Superior temporal gyrus (tissue), 1 donor: ENCODE results near the gene DYNLL1.
"Not testable (repeated sequence)": the region's sequence is repeated elsewhere in the genome, so short reads cannot be mapped to it uniquely, and the experiment has no call there.

Experiments used
- DNase-seq: peaks from one replicate; pipeline ENCODE4 v3.0.0-alpha.2; 2016; ENCODE audit errors: extremely low spot score

Gene DYNLL1

GRCh38 chr12:120495731-120496412, at the start of gene DYNLL1:
Gene DYNLL1, plus strand, starts transcription at chr12:120496113. Its CDS starts 309 bp downstream, at chr12:120496422.
- peak; percentile 95 for DNase-seq

DNA sequence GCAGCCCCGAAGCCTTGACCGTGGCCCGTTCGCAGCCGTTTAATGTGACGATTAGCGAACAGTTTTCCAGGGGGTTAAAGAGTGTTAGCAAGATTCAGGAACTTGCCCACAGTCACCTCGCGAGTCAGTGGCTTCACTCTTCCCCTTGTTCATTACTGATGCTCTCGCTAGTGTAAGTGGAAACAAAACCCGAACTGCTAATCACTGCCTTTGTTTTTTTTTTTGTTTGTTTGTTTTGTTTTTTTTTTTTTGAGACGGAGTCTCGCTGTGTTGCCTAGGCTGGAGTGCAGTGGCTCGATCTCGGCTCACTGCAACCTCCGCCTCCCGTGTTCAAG, 49.1 kb upstream of the DYNLL1 start:
- not testable (repeated sequence) for DNase-seq

- no peak for DNase-seq
These were observed 47.9 kb upstream of the DYNLL1 start for GRCh38 chr12:120447992-120448391.

- not testable (repeated sequence) for DNase-seq
These were observed 43.4 kb upstream of the DYNLL1 start for GRCh38 chr12:120452524-120452923.

- DNase-seq: no peak
These were observed 42.7 kb upstream of the DYNLL1 start for GRCh38 chr12:120453060-120453750.

DNA sequence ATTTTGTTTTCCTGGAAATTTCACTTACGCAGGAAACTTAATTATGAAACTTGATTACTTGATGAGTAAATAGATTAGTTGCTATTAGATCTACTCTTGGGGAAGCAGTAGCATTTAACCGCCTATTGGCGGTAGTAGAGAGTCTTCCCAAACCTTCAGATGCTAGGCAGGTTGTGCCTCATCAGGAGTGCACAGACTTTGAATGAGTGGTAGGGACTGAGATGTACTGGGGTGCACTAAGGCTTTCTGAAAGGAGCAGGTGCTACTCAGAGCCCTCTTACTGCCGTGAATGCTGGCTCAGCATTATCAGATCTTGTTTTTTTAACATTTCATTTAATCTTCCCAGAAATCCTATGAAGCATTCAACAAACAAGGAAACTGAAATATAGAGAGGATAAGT, 41.9 kb upstream of the DYNLL1 start:
- no peak for DNase-seq

DNA sequence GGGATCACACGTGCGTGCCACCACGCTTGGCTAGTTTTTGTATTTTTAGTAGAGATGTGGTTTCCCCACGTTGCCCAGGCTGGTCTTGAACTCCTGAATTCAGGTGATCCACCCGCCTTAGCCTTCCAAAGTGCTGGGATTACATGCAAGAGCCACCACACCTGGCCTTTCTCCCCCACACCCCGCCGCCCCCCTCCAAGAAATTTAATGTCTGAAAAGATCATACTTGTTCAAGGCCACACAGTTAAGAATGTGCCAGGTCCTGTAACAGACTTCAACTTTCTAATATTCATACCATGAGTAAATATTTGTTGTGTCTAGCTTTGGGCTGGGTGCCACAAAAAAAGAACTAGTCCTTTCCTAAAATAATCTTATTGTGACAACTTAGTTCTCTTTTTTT, 40.6 kb upstream of the DYNLL1 start:
- no peak for DNase-seq

- DNase-seq: no peak
These were observed 38.8 kb upstream of the DYNLL1 start for GRCh38 chr12:120457133-120457532.

- DNase-seq: no peak
These were observed 35.8 kb upstream of the DYNLL1 start for GRCh38 chr12:120460157-120460556.

DNA sequence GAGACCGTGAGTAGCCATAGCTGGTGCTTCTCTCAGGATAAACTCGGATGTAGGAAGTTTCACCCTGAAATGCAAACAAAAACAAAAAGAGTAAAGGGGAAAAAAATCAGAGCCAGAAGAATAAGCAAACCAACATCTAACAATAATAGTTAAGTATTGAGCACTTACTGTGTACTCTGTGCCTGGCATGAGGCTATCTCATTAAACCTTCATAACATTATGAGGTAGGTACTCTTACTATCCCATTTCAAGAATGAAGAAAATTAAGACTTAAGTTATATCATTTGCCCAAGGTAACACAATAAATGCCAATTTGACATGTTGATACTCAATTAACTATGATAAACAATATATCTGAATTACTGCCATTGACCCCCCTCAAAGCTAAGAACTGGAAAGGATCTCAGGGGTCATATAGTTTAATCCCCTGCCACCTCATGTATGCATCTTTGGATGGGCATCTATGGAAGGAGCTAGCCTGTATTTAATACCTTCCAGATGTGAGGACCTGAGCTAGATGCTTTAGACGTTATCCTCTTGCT, 33.7 kb upstream of the DYNLL1 start:
- no peak for DNase-seq

- no peak for DNase-seq
These were observed 32.2 kb upstream of the DYNLL1 start for GRCh38 chr12:120463712-120464111.

- DNase-seq: no peak
These were observed 30.2 kb upstream of the DYNLL1 start for GRCh38 chr12:120465756-120466155.

DNA sequence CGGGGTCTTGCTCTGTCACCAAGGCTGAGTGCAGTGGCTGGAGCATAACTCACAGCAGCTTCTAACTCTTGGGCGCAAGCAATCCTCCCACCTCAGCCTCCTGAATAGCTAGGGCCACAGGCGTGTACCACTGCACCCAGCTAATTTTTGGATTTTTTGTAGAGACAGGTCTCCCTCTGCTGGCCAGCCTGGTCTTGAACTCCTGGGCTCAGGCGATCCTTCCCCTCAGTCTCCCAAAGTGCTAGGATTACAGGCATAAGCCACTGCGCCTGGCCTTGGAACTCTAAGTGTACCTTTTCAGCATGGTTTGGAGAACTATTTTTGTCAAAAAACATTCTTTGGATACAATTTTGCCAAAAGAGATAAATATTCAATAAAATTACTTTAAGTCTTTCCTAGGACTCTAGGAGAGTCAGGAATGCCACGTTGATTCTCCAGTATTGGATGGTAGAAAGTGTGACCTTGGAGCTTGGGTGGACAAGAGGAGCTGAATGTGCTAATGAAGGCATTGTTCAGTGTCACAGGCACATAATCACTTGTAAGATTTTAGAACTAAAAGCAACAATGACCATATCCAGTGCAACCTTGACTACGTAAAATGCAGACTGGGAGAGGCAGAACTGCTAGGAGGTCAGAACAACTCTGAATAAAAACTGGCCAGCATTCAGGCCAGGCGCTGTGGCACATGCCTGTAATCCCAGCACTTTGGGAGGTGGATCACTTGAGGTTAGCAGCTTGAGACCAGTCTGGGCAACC, 29.2 kb upstream of the DYNLL1 start:
- no peak for DNase-seq

DNA sequence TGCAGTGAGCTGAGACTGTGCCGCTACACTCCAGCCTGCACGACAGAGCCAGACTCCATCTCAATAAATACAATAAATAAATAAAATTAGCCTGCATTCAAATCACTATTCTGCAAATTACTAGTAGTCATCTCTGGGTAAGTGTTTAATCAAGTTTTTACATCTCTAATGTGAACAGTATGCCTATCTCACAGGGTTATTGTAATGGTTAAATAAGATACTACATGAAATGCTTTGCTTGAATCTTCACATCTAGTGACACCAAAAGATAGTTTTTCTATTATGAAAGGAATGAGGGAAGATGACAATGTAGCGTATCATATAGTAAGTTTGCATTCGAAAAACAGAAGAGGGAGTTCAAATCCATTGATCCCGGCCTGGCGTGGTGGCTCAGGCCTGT, 28.5 kb upstream of the DYNLL1 start:
- DNase-seq: no peak

- DNase-seq: no peak
These were observed 27.5 kb upstream of the DYNLL1 start for GRCh38 chr12:120468325-120468820.

GRCh38 chr12:120468821-120469449, 27.0 kb upstream of the DYNLL1 start:
- no peak for DNase-seq

GRCh38 chr12:120469450-120470149, 26.3 kb upstream of the DYNLL1 start, which contains the start of gene SRSF9:
Gene SRSF9, minus strand, starts transcription at chr12:120469748. Its CDS starts 139 bp downstream, at chr12:120469609.
- DNase-seq: peak; percentile 99

GRCh38 chr12:120470150-120470784, 25.6 kb upstream of the DYNLL1 start:
- no peak for DNase-seq

DNA sequence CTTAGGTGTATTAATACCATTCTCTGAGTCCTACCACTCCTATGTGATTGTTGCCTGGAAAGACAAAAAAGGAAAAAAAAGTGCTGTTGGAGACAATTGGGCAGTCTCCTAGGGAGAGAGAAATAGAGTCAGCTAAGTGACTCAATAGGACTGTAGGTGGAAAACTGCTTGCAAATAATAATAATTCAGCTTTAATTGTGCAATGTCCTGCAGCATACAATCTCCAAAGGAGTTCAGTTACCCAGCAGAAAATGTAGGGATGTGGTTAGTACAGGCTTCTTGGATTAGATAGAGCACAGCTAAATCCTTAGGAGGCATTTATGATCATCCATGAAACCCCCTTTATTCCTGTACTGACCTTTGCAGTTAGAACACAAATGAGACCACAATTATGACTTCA, 23.4 kb upstream of the DYNLL1 start:
- no peak for DNase-seq

DNA sequence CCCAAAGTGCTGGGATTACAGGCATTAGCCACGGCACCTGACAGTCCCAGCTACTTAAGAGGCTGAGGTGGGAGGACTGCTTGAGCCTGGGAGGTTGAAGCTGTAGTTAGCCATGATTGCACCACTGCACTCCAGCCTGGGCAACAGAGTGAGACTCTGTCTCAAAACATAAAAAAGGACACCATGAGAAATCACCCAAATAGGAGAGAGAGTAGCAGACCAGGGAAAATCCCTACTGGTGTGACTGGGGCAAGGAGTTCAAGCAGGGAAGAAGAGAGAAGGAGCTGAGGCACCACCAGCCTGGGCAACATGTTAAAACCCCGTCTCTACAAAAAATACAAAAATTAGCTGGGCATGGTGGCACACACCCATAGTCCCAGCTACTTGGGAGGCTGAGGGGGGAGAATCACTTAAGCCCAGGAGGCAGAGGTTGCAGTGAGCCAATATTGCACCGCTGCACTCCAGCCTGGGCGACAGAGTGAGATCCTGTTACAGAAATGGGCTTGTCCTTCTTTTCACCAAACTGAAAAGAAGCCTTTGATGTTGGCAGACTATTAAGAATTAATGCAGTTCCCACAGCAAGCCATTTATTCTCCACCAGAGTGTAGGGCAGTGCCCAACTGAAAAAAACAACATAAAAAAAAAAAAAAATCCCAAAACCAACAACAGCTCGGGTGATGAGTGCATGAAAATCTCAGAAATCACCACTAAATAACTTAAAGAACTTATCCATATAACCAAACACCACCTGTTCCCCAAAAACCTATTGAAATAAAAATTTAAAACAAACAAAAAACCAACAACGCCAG, 21.9 kb upstream of the DYNLL1 start:
- DNase-seq: no peak
